Stimulated activated CD4-positive, alpha-beta T cell treated with anti-CD3 and anti-CD28 coated beads, Interleukin-2, amount 100 ng/mL, for 48 hours (primary cell): ENCODE measurements around the gene PPP1R13L.
"Not testable (repeated sequence)": the region's sequence is repeated elsewhere in the genome, so short reads cannot be mapped to it uniquely, and the experiment has no call there.

Experiments
- DNase-seq, 2 donors: peaks; one replicate each; pipeline ENCODE4 v3.0.0-alpha.2; 2020

PPP1R13L gene

DNA sequence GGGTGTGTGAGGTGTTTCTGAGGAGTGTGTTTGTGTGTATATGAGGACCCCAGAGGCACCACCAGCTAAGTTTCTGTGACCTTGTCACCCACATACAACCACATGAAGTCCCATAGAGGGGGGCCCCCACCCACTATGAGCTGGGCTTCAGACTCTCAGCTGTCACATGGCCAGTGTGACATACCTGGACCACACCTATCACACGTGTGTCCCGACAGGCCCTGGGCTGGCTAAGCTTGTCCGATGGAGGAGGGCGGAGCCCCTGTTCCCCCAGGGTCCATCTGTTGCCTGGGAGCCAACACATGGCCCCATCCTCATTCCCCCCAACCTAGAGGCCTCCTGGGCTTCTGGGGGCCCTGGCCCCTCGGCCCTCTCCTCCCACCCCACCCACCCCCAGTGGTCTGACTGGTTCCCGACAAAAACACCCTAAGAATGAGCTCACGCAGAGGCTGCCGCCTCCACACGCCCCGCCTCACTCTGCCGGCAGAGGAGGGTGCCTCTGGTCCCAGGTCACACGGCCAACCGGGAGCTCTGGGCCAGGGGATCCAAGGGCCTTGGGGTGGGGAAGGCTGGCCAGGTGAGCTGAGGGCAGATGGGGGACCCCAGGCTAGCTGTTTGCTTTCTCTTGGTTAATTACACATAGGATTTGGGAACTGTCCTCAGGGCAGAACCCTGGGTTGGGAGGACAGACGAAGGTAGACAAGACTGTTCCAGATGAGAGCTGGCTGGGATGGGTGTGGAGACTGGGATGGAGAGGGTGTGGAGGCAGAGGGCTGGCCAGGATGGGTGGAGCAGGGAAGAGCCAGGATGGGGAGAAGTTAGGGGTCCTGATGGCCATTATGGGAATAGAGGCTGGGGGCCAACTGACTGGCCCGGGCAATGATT is 60.0 kb downstream of the PPP1R13L start:
- DNase-seq, result no peak

DNA sequence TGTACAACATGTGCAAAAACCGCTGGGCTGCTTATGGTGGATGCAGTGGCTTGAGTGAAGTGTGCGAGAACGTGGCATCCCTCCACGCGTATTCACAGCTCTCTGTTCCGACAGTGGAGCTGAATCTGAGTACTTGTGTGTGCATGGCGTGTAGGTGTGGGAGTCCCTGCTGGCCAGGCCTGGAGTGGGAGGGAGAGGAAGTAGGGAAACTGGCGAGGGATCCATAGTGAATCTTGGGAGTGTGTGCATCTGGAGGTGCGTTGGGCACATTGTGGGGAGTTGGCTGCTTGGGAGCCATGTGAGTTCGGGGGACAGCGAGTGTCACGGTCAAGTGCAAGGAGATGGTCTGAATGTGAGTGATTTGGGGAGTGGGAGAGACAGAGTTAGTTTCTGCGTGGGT is 62.0 kb downstream of the PPP1R13L start:
- DNase-seq, result no peak

DNA sequence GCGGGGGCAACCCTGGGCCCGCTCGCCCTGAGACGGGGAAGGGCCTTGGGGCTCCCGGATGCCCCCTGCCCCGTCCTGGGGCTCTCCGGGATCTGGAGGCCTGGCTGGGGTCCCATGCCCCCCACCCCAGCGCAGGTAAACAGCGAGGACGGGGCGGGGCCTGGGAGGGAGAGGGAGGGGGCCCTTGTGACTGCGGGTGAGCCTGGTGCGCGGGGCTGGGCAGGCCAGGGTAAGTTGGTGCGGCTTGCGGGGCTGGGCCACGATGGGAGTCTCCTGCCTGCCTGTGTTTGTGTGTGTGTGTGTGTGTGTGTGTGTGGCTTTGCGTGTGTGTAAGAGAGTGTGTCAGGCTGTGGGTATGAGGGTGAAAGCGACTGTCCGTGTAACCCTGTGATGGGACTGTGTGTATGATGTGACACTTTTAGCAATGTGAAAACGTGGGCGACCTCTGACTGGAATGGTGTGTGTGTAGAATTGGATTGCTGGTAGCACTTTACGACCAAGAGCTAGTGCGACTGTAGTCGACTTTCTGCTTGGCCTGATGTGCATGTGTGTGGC is 63.9 kb downstream of the PPP1R13L start:
- DNase-seq, result no peak

DNA sequence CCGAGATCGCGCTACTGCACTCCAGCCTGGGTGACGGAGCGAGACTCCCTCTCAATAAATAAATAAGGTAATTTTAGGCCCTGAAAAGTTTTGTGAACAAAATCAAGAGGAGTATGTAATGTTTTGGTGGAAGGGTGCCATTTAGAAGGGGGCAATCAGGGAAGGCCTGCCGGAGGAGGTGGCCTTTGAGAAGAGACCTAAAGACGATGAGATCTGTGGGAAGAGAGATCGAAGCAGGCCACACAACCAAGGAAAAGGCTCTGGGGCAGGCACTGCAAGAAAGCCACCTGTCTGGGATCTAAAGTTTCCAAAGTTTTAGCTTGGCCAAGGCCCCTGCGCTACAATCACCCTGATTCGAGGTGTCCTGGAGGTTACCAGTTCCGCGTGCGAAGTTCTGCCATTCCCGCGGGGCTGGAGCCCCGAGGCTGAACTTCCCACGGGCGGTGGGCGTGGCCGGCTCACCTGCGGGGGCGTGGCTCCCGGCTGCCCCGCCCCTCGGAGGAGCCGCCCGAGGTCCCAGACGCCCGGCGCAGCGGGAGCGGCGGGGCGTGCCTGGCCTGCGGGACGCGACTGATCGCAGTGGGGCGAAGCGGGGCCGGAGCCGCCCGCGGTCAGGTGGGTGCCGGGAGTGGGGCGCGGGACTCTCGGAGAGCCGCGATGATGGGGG is 64.5 kb downstream of the PPP1R13L start, which contains the start of gene KLC3:
TSS of gene KLC3 (plus strand) at position 519 of the 667 bp plus-strand sequence. CDS start 4,792 bp downstream, outside the sequence.
- DNase-seq, result peak; percentile 36 to 42

DNA sequence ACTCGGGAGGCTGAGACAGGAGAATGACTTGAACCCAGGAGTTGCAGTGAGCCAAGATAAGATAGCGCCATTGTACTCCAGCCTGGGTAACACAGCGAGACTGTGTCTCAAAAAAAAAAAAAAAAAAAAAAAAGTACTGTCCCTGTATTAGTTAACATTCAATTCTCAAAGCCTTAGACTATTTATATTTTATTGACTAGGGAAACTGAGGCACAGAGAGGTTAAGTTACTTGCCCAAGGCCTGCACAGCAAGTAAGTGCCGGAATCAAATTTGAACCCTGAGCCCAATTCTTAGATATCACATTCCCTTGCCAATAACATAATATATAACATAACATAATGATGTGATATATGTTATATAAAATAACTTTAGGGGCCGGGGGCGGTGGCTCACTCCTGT is 65.2 kb downstream of the PPP1R13L start:
- DNase-seq, result no peak

DNA sequence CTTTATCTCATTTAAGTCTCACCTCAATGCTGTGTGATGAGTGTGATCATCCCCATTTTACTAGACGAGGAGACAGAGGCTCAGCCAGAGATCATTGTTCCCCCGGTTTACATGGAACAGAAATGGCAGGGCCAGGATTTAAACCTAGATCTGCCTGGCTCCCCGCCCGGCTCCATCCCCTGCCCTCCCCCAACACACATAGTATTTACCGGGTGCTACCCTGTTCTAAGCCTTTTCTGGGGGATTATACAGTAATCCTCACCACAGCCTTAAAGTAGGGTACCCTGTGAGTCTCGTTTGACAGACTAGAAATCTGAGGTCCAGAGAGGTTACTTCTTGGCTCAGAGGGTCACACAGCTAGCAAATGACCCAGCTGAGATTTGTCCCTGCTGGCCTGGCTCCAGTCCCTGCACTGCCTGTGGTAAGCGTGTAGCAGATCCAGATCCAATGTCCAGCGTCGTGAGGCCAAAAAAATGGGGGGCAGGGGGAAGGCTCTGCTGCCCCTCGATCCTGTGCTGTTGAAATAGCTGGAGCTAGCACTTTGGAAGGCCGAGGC is 68.1 kb downstream of the PPP1R13L start:
- no peak for DNase-seq

DNA sequence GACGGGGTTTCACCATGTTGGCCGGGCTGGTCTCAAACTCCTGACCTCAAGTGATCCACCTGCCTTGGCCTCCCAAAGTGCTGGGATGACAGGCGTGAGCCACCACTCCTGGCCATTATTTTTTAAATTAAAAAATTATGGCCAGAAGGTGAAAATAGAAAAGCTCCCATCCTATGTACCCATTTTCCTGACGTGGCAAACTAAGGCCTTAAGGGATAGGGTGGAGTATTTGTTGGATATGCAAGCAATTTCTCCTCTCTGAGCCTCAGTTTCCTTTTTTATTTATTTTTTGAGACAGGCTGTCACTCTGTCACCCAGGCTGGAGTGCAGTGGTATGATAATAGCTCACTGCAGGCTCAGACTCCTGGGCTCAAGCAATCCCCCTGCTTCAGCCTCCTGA is 70.0 kb downstream of the PPP1R13L start:
- DNase-seq, result not testable (repeated sequence)

DNA sequence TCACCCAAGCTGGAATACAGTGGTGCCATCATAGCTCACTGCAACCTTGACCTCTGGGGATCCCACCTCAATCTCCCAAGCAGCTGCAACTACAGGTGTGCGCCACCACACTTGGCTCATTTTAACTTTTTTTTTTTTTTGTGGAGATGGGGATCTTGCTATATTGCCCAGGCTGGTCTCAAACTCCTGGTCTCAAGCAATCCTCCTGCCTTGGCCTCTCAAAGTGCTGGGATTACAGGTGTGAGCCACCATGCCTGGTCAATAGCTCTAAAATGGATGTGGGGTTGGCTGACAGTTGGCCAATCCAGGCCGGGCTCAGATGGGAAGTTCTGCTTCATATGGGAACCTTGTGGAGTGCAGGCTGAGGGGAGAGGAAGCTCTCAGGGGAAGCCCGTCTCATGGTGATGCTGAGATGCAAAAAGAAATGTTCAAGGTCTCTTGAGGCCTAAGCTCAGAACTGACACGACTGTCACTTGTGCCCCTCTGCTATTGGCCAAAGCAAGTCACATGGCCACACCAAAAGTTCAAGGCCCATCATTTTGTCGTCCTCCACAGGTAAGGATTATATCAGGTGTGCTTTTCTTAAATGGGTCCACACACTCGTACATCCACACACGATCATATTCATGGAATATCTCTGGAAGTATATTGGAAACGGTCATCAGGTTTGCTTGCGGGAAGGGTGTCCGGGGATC is 71.1 kb downstream of the PPP1R13L start:
- DNase-seq, result no peak

DNA sequence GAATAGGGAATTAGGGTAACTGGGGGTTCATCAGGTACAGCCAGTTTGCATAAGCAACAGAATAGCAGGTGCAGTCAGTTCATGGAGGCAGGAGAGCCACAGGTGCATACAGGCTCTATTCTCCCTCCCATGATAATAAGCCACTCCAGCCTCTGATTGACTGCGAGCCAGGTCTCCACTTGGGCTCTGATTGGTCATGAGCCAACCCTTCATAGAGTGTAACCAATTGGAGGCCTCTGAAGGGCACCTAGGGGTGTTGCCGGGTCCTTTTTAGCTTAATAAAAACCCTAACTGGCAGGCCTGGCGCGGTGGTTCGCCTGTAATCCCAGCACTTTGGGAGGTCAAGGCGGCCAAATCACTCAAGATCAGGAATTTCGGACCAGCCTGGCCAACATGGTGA is 73.5 kb downstream of the PPP1R13L start:
- no peak for DNase-seq
